ENCODE results near the gene SIGLEC11. TPM values are rescaled to one million over a fixed set of nuclear protein-coding genes. Genes with fewer than 3 reads are reported as not detected.

SIGLEC11 gene
- total and polyA plus RNA-seq, 4 donors, result 0.49 to 8.9 (median 3.3) TPM

DNA sequence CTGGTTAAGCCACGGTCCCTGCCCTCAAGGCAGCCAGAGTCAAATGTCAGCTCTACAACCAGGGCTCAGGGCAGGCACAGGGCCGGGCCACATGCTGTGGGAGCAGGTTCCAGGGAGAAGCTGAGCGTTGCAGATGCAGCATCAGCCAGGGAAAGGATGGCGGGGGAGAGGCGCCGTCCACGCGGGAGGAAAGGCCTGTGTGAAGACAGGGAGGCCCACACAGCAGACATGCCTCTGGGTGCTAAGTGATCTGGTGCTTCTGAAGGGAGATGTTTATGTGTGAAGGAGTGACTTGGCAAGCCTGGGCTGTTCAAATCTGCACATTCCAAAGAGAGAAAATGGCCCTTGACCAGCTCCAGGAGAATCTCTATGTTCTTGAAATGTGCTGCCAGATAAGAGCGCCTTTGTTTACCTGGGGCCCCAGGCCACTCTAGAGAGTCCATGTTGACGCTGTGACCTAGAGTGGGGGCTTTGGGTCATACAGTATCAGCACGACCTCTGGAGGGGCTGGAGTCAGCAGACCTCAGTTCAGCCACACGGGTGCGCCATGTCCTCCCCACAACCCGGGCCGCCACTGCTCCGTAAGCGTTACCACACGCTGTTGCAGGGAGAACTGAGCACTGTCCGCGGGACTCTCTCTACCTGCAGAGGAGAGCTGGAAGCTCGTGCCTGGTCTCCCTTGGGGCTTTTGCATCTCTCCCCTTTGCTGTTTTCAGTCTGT, 47.8 kb downstream of the SIGLEC11 start:
- H3K9me3 ChIP-seq (ENCODE audit: control insufficient read depth in 4 of 4, low read length in 3 of 4), result no peaks in the 10 kb centered on the region
- H3K27me3 ChIP-seq (ENCODE audit: control insufficient read depth in 4 of 4, insufficient read depth in 4 of 4, low read length in 3 of 4), result no peaks in the 10 kb centered on the region
- 84% methylated on average over 21 of the region's 21 CpGs for WGBS
- TF ChIP-seq RAD21 (IDR thresholded peaks at IDR 0.05) (peak in 1 of 2 donors; percentile 46), FOXA1 (IDR thresholded peaks at IDR 0.05) (no peak)
- peak; percentile 52 for DNase-seq (ENCODE audit: low spot score)
- H3K4me1 ChIP-seq (ENCODE audit: control insufficient read depth in 4 of 4, insufficient read depth in 4 of 4, low read length in 3 of 4), result peaks cover 0 to 25% (median 11%) of the 10 kb centered on the region in 4 donors
- H3K9ac ChIP-seq (ENCODE audit: low read depth in 1 of 2, low read length in 2 of 2), result no peak overlapping the region
- no peak overlapping the region for H3K27ac ChIP-seq (ENCODE audit: low read depth in 1 of 2, low read length in 2 of 2)
- H3K4me3 ChIP-seq (ENCODE audit: low read depth in 1 of 3, low read length in 3 of 3), result no peak overlapping the region
- peaks cover 2 to 24% (median 14%) of the 10 kb centered on the region in 4 donors for H3K36me3 ChIP-seq (ENCODE audit: control insufficient read depth in 4 of 4, insufficient read depth in 3 of 4, low read depth in 1 of 4, low read length in 3 of 4)

DNA sequence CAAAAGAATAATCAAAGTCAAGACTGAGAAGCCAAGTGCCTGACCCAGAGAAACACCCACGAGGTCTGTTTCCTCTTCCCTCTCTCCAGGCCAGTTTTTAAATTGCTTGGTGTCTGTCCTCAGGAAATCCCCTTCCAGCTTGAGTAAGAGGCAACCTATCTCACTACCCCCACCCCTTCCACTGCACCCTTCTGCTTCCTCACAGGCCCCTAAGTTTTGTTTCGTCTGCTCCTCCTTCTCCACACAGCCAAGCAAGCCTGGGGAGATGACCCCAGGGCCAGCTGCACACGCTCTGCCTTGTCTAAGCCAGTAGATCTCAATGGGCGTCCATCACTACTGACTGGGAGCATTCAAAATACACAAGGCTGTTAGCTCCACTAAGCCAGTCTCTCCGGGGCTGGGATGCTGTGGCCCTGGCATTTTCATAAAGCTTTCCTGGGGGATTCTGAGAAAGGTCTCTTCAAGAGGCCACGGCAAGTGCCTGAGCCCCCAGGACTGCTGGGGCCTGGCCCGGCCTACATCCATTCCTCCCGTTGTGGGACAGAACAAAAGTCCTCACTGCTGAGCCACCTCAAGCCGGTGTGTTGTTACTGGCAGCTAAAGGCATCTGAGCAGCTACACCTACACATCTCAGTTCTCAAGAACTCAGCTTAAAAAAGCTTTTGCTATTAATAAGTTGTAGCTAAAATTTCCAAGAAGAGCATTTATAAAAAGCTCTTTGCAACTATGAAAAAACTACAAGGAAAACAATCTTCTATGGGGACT, 49.4 kb downstream of the SIGLEC11 start:
- Histone ChIP-seq H3K27ac (ENCODE audit: low read depth in 1 of 2, low read length in 2 of 2) (peak overlapping the region in 1 of 2 donors; percentile 19), H3K4me3 (ENCODE audit: low read depth in 1 of 3, low read length in 3 of 3) (no peak overlapping the region), H3K36me3 (ENCODE audit: control insufficient read depth in 4 of 4, insufficient read depth in 3 of 4, low read depth in 1 of 4, low read length in 3 of 4) (peaks cover 6 to 37% (median 16%) of the 10 kb centered on the region in 4 donors), H3K27me3 (ENCODE audit: control insufficient read depth in 4 of 4, insufficient read depth in 4 of 4, low read length in 3 of 4) (no peaks in the 10 kb centered on the region), H3K4me1 (ENCODE audit: control insufficient read depth in 4 of 4, insufficient read depth in 4 of 4, low read length in 3 of 4) (peaks cover 0 to 18% (median 6%) of the 10 kb centered on the region in 4 donors), H3K9me3 (ENCODE audit: control insufficient read depth in 4 of 4, low read length in 3 of 4) (no peaks in the 10 kb centered on the region), H3K9ac (ENCODE audit: low read depth in 1 of 2, low read length in 2 of 2) (no peak overlapping the region)
- 75% methylated on average over 9 of the region's 9 CpGs for WGBS
- DNase-seq (ENCODE audit: low spot score), result no peak
- TF ChIP-seq FOXA2 (IDR thresholded peaks at IDR 0.05), result no peak
- TF ChIP-seq, protein P1, sequence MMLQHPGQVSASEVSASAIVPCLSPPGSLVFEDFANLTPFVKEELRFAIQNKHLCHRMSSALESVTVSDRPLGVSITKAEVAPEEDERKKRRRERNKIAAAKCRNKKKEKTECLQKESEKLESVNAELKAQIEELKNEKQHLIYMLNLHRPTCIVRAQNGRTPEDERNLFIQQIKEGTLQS (IDR thresholded peaks at IDR 0.05), result no peak
- no peak for TF ChIP-seq NR2F2 (IDR thresholded peaks at IDR 0.05)
- TF ChIP-seq SP1 (IDR thresholded peaks at IDR 0.05), result no peak
- no peak for TF ChIP-seq FOXA1 (IDR thresholded peaks at IDR 0.05)
- TF ChIP-seq HNF4G (IDR thresholded peaks at IDR 0.05), result no peak
- no peak for TF ChIP-seq TAF1 (conservative IDR thresholded peaks at IDR 0.05)
- no peak for TF ChIP-seq EGR1 (IDR thresholded peaks at IDR 0.05; ENCODE audit: low read depth in 2 of 2)

DNA sequence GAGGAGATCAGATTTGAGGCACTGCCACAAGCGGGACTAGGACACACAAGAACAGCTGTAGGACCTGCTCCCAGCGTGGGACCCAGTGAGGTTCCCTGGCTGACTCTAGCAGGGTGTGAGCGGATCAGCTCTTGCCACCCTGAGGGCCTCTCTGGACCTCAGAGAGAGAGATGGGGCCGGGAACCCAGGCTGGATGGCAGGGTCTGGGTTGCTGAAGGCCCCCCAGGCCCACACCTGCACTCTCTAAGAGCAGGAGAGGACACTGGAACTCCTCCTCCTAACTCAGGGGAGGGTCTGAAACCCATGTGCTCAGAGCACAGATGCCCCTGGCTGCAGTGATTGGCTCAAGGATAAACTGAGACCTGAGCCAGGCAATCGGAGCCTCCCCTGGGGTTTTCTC, 50.8 kb downstream of the SIGLEC11 start:
- peaks cover 6 to 37% (median 16%) of the 10 kb centered on the region in 4 donors for H3K36me3 ChIP-seq (ENCODE audit: control insufficient read depth in 4 of 4, insufficient read depth in 3 of 4, low read depth in 1 of 4, low read length in 3 of 4)
- peaks cover 0 to 11% (median 4%) of the 10 kb centered on the region in 4 donors for H3K4me1 ChIP-seq (ENCODE audit: control insufficient read depth in 4 of 4, insufficient read depth in 4 of 4, low read length in 3 of 4)
- TF ChIP-seq, protein P2, sequence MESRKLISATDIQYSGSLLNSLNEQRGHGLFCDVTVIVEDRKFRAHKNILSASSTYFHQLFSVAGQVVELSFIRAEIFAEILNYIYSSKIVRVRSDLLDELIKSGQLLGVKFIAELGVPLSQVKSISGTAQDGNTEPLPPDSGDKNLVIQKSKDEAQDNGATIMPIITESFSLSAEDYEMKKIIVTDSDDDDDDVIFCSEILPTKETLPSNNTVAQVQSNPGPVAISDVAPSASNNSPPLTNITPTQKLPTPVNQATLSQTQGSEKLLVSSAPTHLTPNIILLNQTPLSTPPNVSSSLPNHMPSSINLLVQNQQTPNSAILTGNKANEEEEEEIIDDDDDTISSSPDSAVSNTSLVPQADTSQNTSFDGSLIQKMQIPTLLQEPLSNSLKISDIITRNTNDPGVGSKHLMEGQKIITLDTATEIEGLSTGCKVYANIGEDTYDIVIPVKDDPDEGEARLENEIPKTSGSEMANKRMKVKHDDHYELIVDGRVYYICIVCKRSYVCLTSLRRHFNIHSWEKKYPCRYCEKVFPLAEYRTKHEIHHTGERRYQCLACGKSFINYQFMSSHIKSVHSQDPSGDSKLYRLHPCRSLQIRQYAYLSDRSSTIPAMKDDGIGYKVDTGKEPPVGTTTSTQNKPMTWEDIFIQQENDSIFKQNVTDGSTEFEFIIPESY (IDR thresholded peaks at IDR 0.05), result no peak
- 96% methylated on average over 5 of the region's 5 CpGs for WGBS
- no peak overlapping the region for H3K9ac ChIP-seq (ENCODE audit: low read depth in 1 of 2, low read length in 2 of 2)
- H3K27me3 ChIP-seq (ENCODE audit: control insufficient read depth in 4 of 4, insufficient read depth in 4 of 4, low read length in 3 of 4), result no peaks in the 10 kb centered on the region
- no peak overlapping the region for H3K27ac ChIP-seq (ENCODE audit: low read depth in 1 of 2, low read length in 2 of 2)
- no peak for DNase-seq (ENCODE audit: low spot score)
- H3K9me3 ChIP-seq (ENCODE audit: control insufficient read depth in 4 of 4, low read length in 3 of 4), result no peaks in the 10 kb centered on the region
- H3K4me3 ChIP-seq (ENCODE audit: low read depth in 1 of 3, low read length in 3 of 3), result no peak overlapping the region

Measured in liver (tissue), 9 donors.